Activated CD4-positive, alpha-beta T cell treated with anti-CD3 and anti-CD28 coated beads, Interleukin-2, amount 10 ng/mL, durations not matched to agents 24 days and 14 days (primary cell): ENCODE data around the gene CD84. TPM values are rescaled to one million over a fixed set of nuclear protein-coding genes. Genes with fewer than 3 reads are reported as not detected.

Experiments
- DNase-seq: peaks from one replicate; pipeline ENCODE4 v3.0.0; 2022
- H3K27ac Mint-ChIP-seq: one replicate; pipeline ENCODE4 v1.8.0; 2022; ENCODE audit warnings: mild to moderate bottlenecking, mixed read lengths
- H3K27me3 Mint-ChIP-seq: one replicate; pipeline ENCODE4 v1.8.0; 2022; ENCODE audit warnings: mixed read lengths
- H3K36me3 Mint-ChIP-seq: one replicate; pipeline ENCODE4 v1.8.0; 2022; ENCODE audit warnings: low read depth, mild to moderate bottlenecking, mixed read lengths
- H3K4me1 Mint-ChIP-seq: one replicate; pipeline ENCODE4 v1.8.0; 2021; ENCODE audit warnings: mixed read lengths
- H3K4me3 Mint-ChIP-seq: one replicate; pipeline ENCODE4 v1.8.0; 2022; ENCODE audit warnings: mild to moderate bottlenecking, moderate library complexity, mixed read lengths
- H3K9me3 Mint-ChIP-seq: one replicate; pipeline ENCODE4 v1.8.0; 2021; ENCODE audit warnings: mixed read lengths
- intact Hi-C: fragments of 100-400 bp; cut with micrococcal nuclease; formaldehyde crosslinking; loops from one replicate; pipeline ENCODE4 v1.15.1; 2023
- total RNA-seq: library from RNA; stranded (reverse); gene quantifications from 2 replicates; pipeline ENCODE4 v1.2.3, GENCODE V29; 2022

The CD84 gene
- total RNA-seq, 1 donor from 2014 or later: 17.7 TPM

DNA sequence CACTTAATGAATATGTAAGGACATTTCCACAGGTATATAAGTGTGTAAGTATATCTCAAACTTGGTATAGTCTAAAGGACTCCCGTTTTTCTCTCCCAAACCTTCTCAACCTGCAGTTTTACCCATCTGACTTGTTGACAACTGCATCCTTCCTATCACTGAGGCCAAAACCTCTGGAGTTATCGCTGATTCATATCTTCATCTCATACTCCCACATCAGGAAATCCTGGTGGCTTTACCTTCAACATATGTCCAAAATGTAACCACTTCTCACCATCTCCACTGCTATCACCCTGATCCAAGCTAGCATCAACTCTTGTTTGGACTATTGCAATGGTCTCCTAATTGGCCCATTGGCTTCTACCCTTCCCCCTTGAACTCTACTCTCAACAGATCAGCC lies 86.7 kb downstream of the CD84 start:
- Mint-ChIP-seq H3K36me3 (peaks cover 40% of the 10 kb centered on the region), H3K4me3 (no peak overlapping the region), H3K27me3 (no peaks in the 10 kb centered on the region), H3K9me3 (peaks cover 20% of the 10 kb centered on the region), H3K4me1 (peaks cover 31% of the 10 kb centered on the region), H3K27ac (no peak overlapping the region)
- intact Hi-C loops: loop anchor here (2.0 kb wide), 2 partner anchors 18 to 28 kb away; no protein-coding TSS in a partner anchor
- DNase-seq: no peak

- intact Hi-C loops: loop anchor here (2.0 kb wide), 2 partner anchors 17 to 29 kb away; no protein-coding TSS in a partner anchor
These were observed 87.3 kb downstream of the CD84 start for GRCh38 chr1:160491981-160492380.

More at GRCh38 chr1:160491981-160492380, 87.3 kb downstream of the CD84 start:
- Mint-ChIP-seq H3K9me3 (peaks cover 17% of the 10 kb centered on the region), H3K4me3 (no peak overlapping the region), H3K4me1 (peaks cover 29% of the 10 kb centered on the region), H3K27ac (no peak overlapping the region), H3K36me3 (peaks cover 40% of the 10 kb centered on the region), H3K27me3 (no peaks in the 10 kb centered on the region)
- DNase-seq: no peak

Other genes with a start within 250 kb of the CD84 start
- gene COPA, start 236.2 kb downstream of the CD84 start, total RNA-seq: 116 and 125 TPM in 2 replicates
- gene NCSTN, start 236.1 kb downstream of the CD84 start, total RNA-seq: 73.6 and 81.1 TPM in 2 replicates
- 0.40 and 0.54 TPM in 2 replicates for gene NHLH1, start 212.4 kb downstream of the CD84 start, total RNA-seq
- gene VANGL2, start 178.9 kb downstream of the CD84 start, total RNA-seq: 0.02 and 0.05 TPM in 2 replicates
- gene SLAMF6, start 56.2 kb downstream of the CD84 start, total RNA-seq: 53.8 and 55.4 TPM in 2 replicates
- gene SLAMF1, start 67.5 kb upstream of the CD84 start, total RNA-seq: 113 and 114 TPM in 2 replicates
- gene CD48, start 132.3 kb upstream of the CD84 start, total RNA-seq: 206 and 208 TPM in 2 replicates
- gene SLAMF7, start 159.8 kb upstream of the CD84 start, total RNA-seq: 18.4 and 20.7 TPM in 2 replicates
- gene LY9, start 216.7 kb upstream of the CD84 start, total RNA-seq: 0.30 and 0.85 TPM in 2 replicates